K562 (cell line): ENCODE results near the gene PRDM15. TPM values are rescaled to one million over a fixed set of nuclear protein-coding genes. Genes with fewer than 3 reads are reported as not detected.

ENCODE experiments used
- ATAC-seq: fragments of 200-7000 bp; cut with Tn5 transposase; 3 replicates; pipeline ENCODE4 v1.9.1; 2020; ENCODE audit warnings: moderate library complexity
- BruUV-seq: library from RNA; stranded (reverse); fragments of 400-500 nt; replicated peaks from 2 replicates; lab custom pipeline; 2021; lab: Mats Ljungman, UMichigan
- CTCF ChIA-PET: fragments of 300-600 bp; formaldehyde crosslinking; extraction: SDS; loops from one replicate; lab custom pipeline; 2021; ENCODE audit warnings: low intra/inter-chr PET ratio; lab: Yijun Ruan, JAX
- POLR2A ChIA-PET: fragments of 300-600, 350-650 bp; sonication (Branson Sonifier 250); formaldehyde crosslinking; extraction: SDS; loops from one replicate; lab custom pipeline; 2021; ENCODE audit warnings: antibody characterized with exemption, inconsistent platforms; lab: Yijun Ruan, JAX
- DNase-seq, 4 experiments: peaks; one replicate each; pipeline versions ENCODE4 v3.0.0 to v3.0.0-alpha.2; 2011 to 2018; ENCODE audit warnings: low spot score in 3 of 4, mixed read lengths in 3 of 4; ENCODE audit errors: extremely low read depth in 1 of 4
- FAIRE-seq: peaks from 2 replicates; lab custom pipeline; 2011; peaks lifted over from hg19 to GRCh38; lab: Jason Lieb, UNC
- H2AFZ ChIP-seq: 2 replicates; pipeline ENCODE4 v1.6.0; 2011; ENCODE audit warnings: low read depth, low read length, control low read depth, inconsistent platforms
- H3K27ac ChIP-seq: fragments of 200-600 bp; 3 replicates; pipeline ENCODE4 v1.8.0; 2011; ENCODE audit warnings: low read depth, mild to moderate bottlenecking, control low read depth, inconsistent platforms, low read length, moderate library complexity, mixed read lengths; ENCODE audit errors: extremely low read depth
- H3K27me3 ChIP-seq, 2 experiments: fragments of 300-600 bp in 1 of 2; 2 replicates in 1 of 2; 3 replicates in 1 of 2; pipeline versions ENCODE4 v1.6.0 to v1.8.0; 2011; ENCODE audit warnings: inconsistent platforms in 2 of 2, low read length in 2 of 2, mild to moderate bottlenecking in 1 of 2, mixed read lengths in 1 of 2, moderate library complexity in 1 of 2; ENCODE audit not compliant: control insufficient read depth in 2 of 2, insufficient read depth in 2 of 2
- H3K36me3 ChIP-seq: fragments of 300-600 bp; 3 replicates; pipeline ENCODE4 v1.8.0; 2011; ENCODE audit warnings: mild to moderate bottlenecking, low read length, inconsistent platforms; ENCODE audit not compliant: control insufficient read depth, insufficient read depth
- H3K4me1 ChIP-seq, 2 experiments: fragments of 200-600 bp in 1 of 2; replicated peaks in 1 of 2; 2 replicates in 1 of 2; 3 replicates in 1 of 2; pipeline versions ENCODE4 v1.5.1 to v1.8.0; 2011; ENCODE audit warnings: inconsistent platforms in 2 of 2, low read length in 2 of 2, mild to moderate bottlenecking in 1 of 2, mixed read lengths in 1 of 2, moderate library complexity in 1 of 2; ENCODE audit not compliant: control insufficient read depth in 2 of 2, insufficient read depth in 2 of 2
- H3K4me2 ChIP-seq: 2 replicates; pipeline ENCODE4 v1.6.1; 2011; ENCODE audit warnings: low read length, control low read depth, inconsistent platforms, mixed read lengths; ENCODE audit not compliant: insufficient read depth
- H3K4me3 ChIP-seq: fragments of 200-600 bp; sonication (generic), shearing (Covaris generic); 2 replicates; pipeline ENCODE4 v1.5.1; 2016; ENCODE audit warnings: control low read depth, inconsistent platforms
- H3K79me2 ChIP-seq: fragments of 200-600 bp; 3 replicates; pipeline ENCODE4 v1.8.0; 2011; ENCODE audit warnings: low read length, inconsistent platforms; ENCODE audit not compliant: control insufficient read depth, insufficient read depth
- H3K9ac ChIP-seq, 2 experiments: 2 replicates each; pipeline versions ENCODE4 v1.6.0 to v1.6.1; 2011; ENCODE audit warnings: low read depth in 2 of 2, low read length in 2 of 2, control low read depth in 1 of 2, inconsistent platforms in 1 of 2, mild to moderate bottlenecking in 1 of 2, mixed read lengths in 1 of 2; ENCODE audit not compliant: insufficient read depth in 1 of 2
- H3K9me1 ChIP-seq: one replicate; pipeline ENCODE4 v1.6.0; 2011; ENCODE audit warnings: inconsistent platforms, mild to moderate bottlenecking, low read length, moderate library complexity; ENCODE audit not compliant: control insufficient read depth, insufficient read depth
- H3K9me3 ChIP-seq: replicated peaks from 2 replicates; pipeline ENCODE4 v1.5.1; 2011; ENCODE audit warnings: low read depth, low read length, inconsistent platforms; ENCODE audit not compliant: control insufficient read depth, insufficient read depth
- H4K20me1 ChIP-seq: replicated peaks from 2 replicates; pipeline ENCODE4 v1.6.1; 2011; ENCODE audit warnings: low read length, inconsistent platforms, mixed read lengths; ENCODE audit not compliant: control insufficient read depth, insufficient read depth
- CXXC5 ChIP-seq: fragments of 250-450 bp; sonication (Bioruptor Pico); IDR thresholded peaks from 2 replicates; pipeline ENCODE4 v1.8.0; 2022; ENCODE audit warnings: inconsistent platforms, mild to moderate bottlenecking, moderate library complexity
- MTA1 ChIP-seq: fragments of 450-650 bp; IDR thresholded peaks from 2 replicates; pipeline ENCODE4 v1.6.1; 2017; ENCODE audit warnings: borderline replicate concordance
- MTA3 ChIP-seq: fragments of 450-650 bp; formaldehyde crosslinking; IDR thresholded peaks from 2 replicates; pipeline ENCODE4 v1.6.1; 2017; ENCODE audit warnings: mild to moderate bottlenecking, borderline replicate concordance
- MTF1 ChIP-seq: fragments of 250-450 bp; sonication (Bioruptor Pico); IDR thresholded peaks from 2 replicates; pipeline ENCODE4 v1.9.0; 2021; ENCODE audit warnings: moderate library complexity, mild to moderate bottlenecking, inconsistent platforms, borderline replicate concordance
- ZC3H11A ChIP-seq: IDR thresholded peaks from 2 replicates; pipeline ENCODE4 v1.6.1; 2012; ENCODE audit warnings: low read depth, low read length, improper control_type of control experiment
- WGBS: fragments of 100-300 bp; shearing (Covaris generic); methylation state at CpG from one replicate; pipeline ENCODE4 v1.1.6; 2016; ENCODE audit warnings: low coverage, mixed read lengths; ENCODE audit not compliant: insufficient coverage; ENCODE audit errors: missing lambda C conversion rate; 5-methylcytosine and 5-hydroxymethylcytosine counted together
- in situ Hi-C: fragments of 300-500 bp; cut with MboI; formaldehyde crosslinking; loops from 4 replicates; pipeline ENCODE4 v1.15.0; 2018; ENCODE audit warnings: inconsistent platforms, mixed read lengths
- intact Hi-C: fragments of 100-400 bp; cut with micrococcal nuclease; formaldehyde crosslinking; loops from 2 replicates; pipeline ENCODE4 v1.14.2; 2022
- polyA plus RNA-seq, 8 experiments: library from polyadenylated mRNA; depleted of rRNA in 4 of 8; stranded (reverse) in 5 of 8; unstranded in 3 of 8; fragments of >200 nt; fragmentation: Nextera tagmentation in 2 of 8; fragmentation: Illumina TruSeq in 1 of 8; extraction: Ambion mirVana in 2 of 8; extraction: Trizol in 1 of 8; gene quantifications; 2 replicates each; pipeline versions ENCODE4 v1.2.1 to v1.2.3, GENCODE V29; 2011 to 2014; ENCODE audit warnings: inconsistent platforms in 1 of 8, missing spikeins in 1 of 8
- total RNA-seq, 7 experiments: library from RNA; depleted of rRNA in 6 of 7; stranded (reverse); fragments of >200 nt in 6 of 7; fragmentation: Illumina TruSeq in 2 of 7; extraction: Trizol in 2 of 7; gene quantifications; 2 replicates each; pipeline versions ENCODE4 v1.2.1 to v1.2.3, GENCODE V29; 2011 to 2021; ENCODE audit warnings: low replicate concordance in 1 of 7
- TF ChIP-seq, protein P1 (sequence below), 2 experiments: IDR thresholded peaks; 2 replicates each; pipeline ENCODE4 v1.6.1; 2011; ENCODE audit warnings: borderline replicate concordance in 1 of 2, control low read depth in 1 of 2, low read depth in 1 of 2, low read length in 1 of 2, mild to moderate bottlenecking in 1 of 2, mixed read lengths in 1 of 2, moderate library complexity in 1 of 2; ENCODE audit not compliant: insufficient read depth in 1 of 2, insufficient read length in 1 of 2, poor library complexity in 1 of 2, severe bottlenecking in 1 of 2; ENCODE audit errors: extremely low read depth in 1 of 2

The PRDM15 gene
- total and polyA plus RNA-seq, 9 of the 15 experiments (the other 6 are each of a cell fraction or from before 2014, with no cell fraction given) = 0.93 to 9.2 (median 6.2) TPM

- Histone ChIP-seq H3K4me1 (peaks cover 0 to 8% of the 10 kb centered on the region in 2 experiments; a peak in 3 of 5 replicates), H2AFZ (no peak overlapping the region), H3K79me2 (no peaks in the 10 kb centered on the region; the same call in 2 of the 3 replicates), H3K27ac (no peak overlapping the region), H3K9ac (no peak overlapping the region), H3K36me3 (no peaks in the 10 kb centered on the region), H3K9me1 (peaks cover 3% of the 10 kb centered on the region), H3K4me3 (no peak overlapping the region), H3K4me2 (no peak overlapping the region), H4K20me1 (0 out of 2 replicates have a peak, but pooled peaks cover 5% of the 10 kb centered on the region)
- ChIA-PET CTCF (no interaction called here), POLR2A (interaction anchor here (0.9 to 1.6 kb wide), 3 partner anchors 12 to 141 kb away, joined by 3 to 4 read pairs (median 3); no protein-coding TSS in a partner anchor)
- WGBS = 33% methylated on average over 3 of the region's 3 CpGs
- intact Hi-C loops = no loop called here
- DNase-seq = no peak
- FAIRE-seq = no peak
- TF ChIP-seq ZC3H11A (no peak), MTA3 (no peak), MTF1 (no peak), CXXC5 (no peak), MTA1 (no peak)
- TF ChIP-seq, protein P1, sequence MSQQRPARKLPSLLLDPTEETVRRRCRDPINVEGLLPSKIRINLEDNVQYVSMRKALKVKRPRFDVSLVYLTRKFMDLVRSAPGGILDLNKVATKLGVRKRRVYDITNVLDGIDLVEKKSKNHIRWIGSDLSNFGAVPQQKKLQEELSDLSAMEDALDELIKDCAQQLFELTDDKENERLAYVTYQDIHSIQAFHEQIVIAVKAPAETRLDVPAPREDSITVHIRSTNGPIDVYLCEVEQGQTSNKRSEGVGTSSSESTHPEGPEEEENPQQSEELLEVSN (IDR thresholded peaks at IDR 0.05; ENCODE audit: borderline replicate concordance in 1 of 2, extremely low read depth in 1 of 2, insufficient read depth in 1 of 2, insufficient read length in 1 of 2, low read depth in 1 of 2, low read length in 1 of 2, poor library complexity in 1 of 2, severe bottlenecking in 1 of 2) = no peak
- TF ChIP-seq, all 486 proteins: peak for 0
- no peak for ATAC-seq
- H3K27me3 ChIP-seq = no peaks in the 10 kb centered on the region
- H3K9me3 ChIP-seq = no peaks in the 10 kb centered on the region
- no TSS peak for BruUV-seq
- in situ Hi-C loops = no loop called here
Observed at GRCh38 chr21:41926807-41927171, 47.6 kb upstream of the PRDM15 start.
